Fibroblast of gingiva (primary cell): Measurements from ENCODE around the gene MALRD1.

Experiments
- DNase-seq: peaks from one replicate; pipeline ENCODE4 v3.0.0-alpha.2; 2011; ENCODE audit warnings: low read depth

MALRD1 gene

DNA sequence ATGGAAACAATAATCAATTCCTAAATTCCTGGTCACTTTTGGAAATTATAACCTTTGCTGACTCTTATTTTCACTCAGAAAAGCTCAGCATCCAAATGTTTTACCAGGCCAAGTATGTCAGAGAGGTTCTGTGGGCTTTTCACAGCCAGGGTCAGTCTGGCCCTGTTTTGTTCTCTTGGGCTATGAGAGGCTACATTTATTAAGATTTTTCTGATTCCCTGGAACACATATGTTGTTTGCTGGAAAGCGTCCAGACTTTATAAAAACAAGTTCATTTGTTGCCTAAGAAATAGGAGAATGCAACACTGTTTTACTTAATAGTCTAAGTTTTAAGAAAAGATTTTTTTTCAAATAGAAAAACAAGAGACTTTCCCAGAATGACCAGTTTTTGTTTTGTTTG, 529.2 kb downstream of the MALRD1 start:
- peak; percentile 46 for DNase-seq

DNA sequence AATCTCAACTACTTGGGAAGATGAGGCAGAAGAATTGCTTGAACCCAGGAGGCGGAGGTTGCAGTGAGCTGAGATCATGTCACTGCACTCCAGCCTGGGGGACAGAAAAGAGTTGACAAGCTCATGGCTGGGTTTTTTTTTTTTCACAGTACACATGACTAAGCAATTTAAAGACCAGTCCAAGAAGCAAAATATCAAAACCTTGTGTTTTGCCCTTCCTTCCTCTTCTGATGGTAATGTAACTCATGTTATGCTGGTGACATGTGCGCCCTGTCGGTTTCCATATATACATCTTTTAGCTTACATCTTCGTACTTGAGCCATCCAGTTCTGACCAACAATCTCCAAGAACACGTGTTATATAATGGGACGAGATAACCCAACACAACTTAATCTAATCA, 530.0 kb downstream of the MALRD1 start:
- no peak for DNase-seq

DNA sequence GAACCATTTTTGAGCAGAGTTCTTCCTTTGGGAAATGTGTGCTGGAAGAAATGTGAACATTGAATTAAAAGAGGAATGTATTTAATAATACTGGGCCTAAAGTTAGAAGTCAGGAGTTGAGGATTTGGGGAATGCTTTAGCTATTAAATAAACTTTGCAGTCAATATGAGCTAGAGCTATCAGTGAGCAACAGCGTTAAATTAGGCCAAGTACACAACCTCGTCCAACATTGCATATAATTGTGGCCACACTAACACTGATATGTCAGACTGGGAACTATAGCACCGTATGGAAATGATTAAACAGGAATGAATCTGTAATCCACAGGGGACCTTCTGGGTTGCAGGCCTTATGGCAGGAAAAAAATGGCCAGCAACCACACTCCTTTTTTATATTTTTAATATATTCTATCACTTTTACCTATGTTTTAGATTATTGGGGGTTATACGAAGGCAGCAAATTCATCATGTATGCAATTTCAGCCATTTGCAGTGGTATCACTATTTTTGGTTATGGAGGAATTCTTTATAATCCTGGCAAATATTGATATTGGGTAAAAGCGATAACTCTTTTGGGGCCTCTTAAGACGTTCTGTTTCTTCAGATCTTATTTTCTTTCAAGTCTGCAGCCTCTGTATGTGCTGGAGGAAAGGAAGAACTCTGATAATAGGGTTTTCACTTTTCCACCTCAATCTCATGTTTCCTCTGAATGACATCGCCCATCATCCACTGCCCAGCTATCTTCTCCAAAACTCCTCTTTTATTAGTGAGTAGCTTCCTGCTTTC, 531.4 kb downstream of the MALRD1 start:
- peak; percentile 64 for DNase-seq

DNA sequence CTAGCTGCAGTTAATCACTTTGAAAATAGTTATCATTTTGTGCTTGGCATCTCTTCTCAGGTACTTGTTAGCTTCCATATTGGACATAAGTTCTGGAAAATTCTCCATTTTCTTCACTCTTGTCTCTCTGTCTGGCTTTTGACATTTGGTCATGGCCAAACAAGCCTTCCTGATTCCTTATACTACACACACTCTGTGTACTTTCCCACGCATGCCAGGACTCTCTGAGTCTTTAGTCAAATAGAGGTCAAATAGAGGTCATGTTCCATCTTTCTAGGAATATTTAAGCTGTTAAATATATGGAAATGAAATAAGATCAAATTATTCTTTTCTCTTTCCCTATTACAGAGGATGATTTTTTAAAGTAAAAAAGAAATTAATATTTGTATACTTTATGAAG, 532.1 kb downstream of the MALRD1 start:
- DNase-seq = no peak

DNA sequence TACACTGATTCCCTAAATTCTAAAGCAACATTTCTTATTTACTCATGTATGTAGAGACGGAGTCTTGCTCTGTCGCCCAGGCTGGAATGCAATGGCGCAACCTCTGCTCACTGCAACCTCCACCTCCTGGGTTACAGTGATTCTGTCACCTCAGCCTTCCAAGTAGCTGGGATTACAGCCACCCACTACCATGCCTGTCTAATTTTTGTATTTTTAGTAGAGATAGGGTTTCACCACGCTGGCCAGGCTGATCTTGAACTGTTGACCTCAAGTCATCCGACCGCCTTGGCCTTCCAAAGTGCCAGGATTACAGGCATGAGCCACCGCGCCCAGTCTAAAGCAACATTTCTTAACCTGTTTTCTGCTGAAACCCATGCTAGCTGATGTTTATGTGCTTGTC, 540.0 kb downstream of the MALRD1 start:
- peak; percentile 14 for DNase-seq

DNA sequence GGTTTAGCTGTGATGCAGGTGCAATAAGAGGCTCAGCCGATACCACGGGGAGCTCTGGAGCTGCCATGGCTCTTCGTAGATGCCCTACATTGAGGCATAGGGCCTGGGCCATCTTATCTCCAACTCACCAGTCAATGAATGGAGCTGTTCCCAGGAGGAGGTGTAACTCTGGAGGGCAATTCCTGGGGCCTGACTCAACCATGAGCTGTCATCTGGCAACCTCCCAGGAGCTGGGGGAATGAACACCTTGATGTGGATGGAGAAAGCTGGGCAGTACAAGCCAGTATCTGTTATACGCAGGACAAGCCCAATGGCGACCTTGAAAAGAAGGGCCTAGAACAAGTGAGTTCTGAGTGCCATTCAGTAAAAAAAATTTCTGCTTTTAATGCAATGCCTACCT, 543.7 kb downstream of the MALRD1 start:
- no peak for DNase-seq

DNA sequence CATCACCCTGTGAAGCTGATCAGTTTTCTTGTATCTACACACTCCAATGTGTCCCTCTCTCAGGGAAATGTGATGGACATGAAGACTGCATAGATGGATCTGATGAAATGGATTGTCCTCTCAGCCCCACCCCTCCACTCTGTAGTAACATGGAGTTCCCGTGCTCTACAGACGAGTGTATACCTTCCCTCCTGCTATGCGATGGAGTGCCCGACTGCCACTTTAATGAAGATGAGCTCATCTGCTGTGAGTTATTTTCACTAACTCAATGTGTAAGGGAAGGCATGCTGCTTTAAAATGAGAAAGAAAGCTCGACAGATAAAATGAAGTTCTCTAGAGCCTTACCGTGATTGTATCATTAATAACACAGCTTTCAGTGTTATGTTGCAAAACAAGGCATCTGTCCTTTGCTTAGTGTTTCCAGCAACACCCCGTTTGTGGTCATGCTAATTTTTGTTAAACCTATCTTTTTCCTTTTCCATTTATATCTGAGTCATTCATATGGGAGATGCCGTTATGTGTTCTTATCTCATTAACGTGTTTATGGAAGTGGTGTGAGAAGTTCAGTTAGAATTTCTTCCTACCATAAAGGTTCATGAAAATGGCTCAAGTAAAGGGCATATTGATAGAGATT, 546.7 kb downstream of the MALRD1 start:
- DNase-seq = no peak

DNA sequence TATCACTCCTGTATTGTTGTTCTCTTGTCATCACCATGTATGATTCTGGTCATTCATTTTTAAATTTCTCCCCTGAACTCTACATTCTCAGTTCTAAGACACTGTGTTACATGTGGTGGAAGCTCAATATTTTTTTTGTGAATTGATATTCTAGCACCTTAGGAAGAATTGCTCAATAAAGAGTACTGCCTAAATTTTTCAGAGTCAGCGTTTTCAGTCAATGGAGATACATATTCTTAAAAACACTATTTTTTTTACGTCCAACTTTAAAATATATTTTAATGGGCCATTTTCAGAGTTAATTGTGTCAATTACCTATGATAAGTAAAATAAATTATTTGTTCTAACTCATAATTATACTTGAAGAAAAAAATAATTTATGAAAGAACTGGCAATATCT, 557.2 kb downstream of the MALRD1 start:
- DNase-seq = no peak

DNA sequence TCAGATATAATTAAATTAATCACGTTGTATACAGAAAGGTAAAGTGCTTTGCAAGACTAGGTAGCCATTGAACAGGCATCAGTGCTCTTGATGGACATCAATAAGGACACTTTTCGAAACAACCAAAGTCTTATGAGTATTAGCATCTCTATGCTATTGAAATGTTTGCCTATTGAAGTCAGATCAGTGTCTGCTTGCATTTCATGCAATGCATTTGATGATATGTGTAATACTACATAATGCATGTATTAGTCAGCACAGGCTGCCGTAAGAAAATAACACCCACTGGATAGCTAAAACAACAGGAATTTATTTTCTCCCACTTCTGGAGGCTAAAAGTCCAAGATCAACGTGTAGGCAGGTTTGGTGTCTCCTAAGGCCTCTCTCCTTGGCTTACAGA, 558.4 kb downstream of the MALRD1 start:
- no peak for DNase-seq

DNA sequence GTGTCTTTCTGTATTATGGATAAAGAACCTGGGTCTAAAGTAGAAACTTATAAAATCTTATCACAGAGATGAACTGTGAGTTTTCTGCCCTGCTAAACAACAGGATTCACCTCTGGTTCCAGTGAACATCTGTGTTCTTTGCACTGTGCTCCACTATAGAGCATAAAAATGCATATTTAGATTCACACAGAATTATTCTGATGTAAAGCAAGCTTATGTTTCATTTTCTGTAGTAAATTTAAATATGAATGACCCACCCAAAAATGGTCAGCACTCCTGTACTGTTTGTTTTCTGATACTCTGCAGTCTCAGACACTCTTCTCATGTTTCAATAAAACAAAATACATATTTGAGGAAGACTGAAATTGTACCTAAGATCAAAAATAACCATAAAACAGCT, 563.2 kb downstream of the MALRD1 start:
- DNase-seq = no peak

DNA sequence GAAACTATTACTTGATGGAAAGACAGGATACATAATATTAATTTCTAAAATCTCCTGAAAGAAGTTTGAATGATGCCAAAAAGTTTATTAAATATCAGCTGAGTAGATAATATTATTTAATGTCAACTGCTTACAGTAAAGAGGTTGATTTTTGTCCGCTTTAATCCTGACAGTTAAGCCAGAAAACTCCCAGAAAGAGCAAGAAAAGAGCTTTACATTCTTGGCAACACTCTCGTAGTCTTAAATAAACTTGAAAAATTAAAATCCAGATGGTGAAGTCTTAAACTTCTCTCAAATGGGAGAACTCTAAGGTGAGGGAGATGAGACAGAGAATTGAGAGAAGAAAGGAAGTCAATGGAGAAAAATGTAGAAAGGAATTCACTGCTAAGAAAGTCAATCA, 568.4 kb downstream of the MALRD1 start:
- DNase-seq = no peak

DNA sequence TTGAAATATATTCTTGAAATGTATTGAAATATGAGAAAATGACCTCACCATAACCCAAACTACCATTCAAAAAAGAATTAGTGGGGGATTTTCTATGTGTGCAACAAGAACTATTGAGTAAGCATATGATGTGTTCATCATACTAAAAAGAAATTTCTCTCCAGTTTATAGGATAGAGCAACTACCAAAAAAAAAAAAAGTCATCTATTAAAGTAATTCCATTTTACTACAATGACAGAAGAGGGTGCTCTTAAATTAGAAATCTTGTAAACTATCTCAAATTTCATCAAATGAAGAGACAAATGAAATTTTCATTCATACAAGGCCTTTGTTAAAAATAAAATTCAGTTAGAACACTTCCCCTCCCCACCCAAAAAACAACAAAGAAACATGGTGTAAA, 572.2 kb downstream of the MALRD1 start:
- DNase-seq = no peak

DNA sequence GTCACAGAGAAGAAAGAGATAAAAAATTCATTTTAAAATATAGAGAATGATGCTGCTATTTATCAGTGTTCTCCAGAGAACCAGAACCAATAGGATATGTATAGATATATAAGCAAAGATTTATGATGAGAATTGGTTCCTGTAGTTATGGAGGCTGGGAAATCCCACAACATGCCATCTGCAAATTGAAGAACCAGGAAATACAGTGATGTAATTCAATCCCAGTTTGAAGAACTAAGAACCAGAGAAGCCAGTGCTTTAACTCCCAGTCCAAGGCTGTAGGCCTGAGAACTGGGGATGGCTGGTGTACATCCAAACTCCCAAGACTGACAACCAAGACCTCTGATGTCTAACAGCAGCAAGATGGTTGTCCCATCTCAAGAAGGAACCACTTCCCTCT, 574.7 kb downstream of the MALRD1 start:
- DNase-seq = no peak

DNA sequence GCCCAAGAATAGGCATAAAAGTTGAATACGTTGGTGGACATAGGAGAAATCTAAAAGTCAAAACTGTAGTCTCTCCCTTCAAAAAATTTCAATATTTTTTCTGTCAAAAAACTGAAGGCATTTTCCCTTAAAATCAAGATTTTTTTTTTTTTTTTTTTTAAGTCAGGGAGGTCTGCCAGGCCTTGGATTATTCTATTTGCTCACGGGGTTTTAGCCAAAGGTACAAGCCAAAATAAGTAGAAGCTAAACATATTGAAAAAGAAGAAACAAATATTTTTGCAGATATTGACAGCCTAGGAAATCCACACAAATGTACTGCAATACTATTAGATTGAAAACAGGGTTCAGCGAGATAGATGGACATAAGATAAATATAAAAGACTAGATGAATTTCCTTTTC, 577.6 kb downstream of the MALRD1 start:
- DNase-seq = no peak

DNA sequence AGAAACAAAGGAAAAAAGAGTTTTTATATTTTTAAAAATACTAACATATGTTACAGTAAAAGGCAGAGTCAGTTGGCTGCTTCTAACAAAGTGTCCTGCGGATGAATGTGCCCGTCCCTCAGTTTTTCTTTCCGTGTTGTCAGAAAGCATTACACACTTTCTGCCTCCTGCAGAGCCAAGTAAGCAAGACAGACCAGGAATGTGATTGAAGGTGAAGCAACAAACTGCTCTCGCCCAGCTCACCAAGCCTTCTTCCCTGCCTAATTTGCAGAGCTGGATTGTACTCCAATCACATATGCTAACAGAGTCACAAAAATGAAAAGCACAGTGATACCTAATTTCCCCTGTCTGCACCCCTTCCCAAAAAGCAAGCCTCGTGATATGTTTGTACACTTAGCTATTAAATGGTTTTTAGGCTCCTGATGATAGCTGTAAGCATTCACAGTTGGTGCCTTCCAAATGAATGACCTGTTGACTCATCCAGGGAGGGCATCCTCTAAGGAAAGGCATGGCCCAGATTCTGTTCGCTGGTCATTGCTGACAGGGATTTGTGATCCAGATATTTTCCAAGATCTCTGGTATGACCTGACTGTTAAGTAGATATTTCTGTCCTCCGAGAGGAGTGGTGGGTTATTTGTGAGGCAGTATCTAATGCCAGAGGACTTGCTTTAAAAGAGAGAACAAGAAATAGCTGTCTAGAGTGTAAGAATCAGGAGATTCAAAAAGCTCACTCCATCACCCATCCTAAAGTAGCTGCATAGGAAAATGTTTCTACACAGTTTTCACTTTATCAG, 580.4 kb downstream of the MALRD1 start:
- DNase-seq = peak; percentile 4

DNA sequence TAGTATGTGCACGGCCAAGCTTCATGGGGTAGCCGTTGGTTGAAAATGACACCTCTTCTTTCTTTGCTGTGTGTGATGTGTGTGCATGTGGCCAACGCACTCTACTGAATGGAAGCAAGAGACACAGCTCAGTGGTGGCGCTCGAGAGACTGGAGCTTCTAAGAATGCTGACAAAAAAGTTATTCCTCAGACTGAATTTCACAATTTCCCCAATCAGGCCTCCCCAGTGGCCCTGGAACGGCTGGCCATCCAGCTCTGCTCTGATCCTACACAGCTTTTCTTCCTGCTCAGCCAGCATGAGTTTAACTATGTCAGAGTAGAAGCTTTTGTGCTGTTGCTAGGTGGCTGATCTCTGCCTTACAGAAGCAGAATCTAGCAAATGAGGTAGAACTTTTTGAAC, 581.0 kb downstream of the MALRD1 start:
- peak; percentile 80 for DNase-seq

DNA sequence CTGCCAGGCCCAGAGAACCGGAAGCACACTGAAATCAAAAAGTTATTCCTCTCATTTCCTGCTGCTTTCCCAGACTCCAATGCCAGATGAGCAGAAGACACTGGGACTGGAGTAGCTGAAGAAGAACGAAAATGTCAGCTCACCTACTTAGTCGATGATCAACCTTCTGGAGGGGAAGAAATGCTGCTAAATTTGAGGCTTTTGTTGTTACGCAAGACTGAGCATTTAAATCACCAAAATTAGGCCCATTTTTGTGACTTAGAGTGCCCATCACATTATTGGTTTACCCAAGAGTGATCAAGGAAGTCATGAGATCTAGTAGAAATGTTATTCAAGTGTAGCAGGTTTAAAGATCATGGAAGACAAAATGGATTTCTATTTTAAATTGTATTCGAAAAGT, 585.6 kb downstream of the MALRD1 start:
- no peak for DNase-seq

DNA sequence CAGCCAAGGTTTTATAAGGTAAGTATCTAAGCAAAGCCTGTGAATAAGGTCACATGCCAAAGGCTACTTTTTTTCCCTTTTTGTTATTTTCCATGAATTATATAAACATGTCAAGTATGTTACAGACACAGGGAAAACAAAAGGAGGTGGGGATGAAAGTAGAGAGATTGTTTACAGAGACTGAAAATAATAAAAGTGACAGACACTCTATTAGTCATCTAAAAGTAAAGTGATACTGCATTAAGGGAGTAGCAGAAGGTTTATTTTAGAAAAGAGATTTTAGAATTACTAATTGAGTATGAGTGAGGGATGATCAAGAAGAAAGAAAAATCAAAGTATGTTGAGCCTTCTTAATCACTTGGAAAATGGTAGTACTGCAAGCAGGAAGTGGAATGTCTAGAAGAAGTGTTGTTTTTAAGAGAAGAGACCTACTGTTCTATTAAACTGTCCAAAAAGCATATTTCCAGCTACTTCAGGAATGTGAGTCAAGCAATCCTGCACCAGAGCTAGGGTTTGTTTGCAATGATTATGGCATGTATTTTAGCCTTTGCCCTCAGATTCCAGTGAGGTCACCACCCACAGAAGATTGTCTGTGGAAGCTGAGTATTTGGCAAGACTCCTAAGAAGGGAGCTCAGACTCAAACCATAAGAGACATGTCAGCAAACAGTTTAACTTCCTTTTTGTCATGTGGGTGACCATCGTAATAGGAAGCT, 589.7 kb downstream of the MALRD1 start:
- peak; percentile 92 for DNase-seq

DNA sequence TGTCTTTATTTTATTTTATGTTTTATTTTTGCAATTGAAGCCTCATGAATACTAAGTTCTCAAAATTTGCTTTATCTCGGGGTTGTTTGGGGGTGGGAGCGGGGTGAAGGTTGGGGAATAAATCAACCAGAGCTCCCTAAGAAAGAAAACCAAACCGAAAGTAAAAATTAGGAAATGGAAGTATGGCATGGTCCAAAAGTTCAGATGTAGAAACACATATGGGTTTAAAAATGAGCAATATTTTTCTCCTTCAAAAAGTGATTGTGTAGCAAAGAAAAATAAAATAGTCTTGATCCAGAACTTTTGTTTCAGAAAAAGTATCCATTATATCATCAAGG, 590.3 kb downstream of the MALRD1 start:
- DNase-seq = no peak

DNA sequence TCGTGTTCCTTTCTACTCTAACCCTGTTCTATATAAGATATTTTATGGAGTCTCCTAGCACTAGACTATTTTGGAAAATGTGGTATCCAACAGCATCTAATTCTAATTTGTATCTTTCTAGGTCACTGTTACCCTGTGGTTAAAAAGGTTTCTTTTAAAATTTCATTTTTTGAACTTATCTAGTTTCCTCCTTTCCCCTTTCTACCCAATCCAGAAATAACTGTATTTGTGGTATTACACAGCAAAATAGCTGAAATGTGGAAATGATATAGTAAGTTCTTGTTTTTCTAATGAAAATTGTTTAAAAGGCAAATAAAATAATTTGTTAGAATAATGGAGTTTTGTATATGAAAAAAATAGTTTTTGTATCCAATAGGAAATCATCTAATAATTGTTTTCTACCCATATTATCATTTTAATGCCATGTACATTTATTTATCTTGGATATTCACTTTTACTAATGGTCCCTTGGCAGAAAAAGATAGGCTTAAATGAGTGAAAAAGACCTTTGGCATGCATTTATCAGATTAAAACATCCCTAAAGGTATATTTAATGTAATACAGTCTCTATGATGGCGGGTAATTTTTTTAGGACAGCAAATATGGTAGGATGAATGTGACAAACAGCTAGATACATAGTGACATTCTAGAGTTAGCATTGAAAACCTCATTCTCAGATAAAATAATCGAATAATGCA, 592.1 kb downstream of the MALRD1 start:
- DNase-seq = no peak

DNA sequence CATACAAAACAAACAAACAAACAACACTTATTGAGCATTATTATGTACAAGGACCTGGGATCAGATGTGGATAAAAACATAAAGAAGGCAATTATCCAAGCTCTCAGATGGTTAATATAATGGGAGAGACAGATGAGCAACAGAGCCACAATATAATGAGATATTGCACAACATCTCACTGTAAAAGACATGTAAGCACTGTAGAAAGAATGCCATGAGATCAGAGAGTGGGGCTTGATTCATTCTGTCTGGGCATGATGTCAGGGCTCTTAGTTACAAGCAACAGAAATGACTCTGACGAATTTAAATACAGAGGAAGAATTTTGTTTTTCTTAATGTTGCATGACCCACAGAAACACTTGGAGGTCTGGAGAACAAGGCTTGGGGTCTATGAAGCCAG, 602.9 kb downstream of the MALRD1 start:
- DNase-seq = peak; percentile 85

DNA sequence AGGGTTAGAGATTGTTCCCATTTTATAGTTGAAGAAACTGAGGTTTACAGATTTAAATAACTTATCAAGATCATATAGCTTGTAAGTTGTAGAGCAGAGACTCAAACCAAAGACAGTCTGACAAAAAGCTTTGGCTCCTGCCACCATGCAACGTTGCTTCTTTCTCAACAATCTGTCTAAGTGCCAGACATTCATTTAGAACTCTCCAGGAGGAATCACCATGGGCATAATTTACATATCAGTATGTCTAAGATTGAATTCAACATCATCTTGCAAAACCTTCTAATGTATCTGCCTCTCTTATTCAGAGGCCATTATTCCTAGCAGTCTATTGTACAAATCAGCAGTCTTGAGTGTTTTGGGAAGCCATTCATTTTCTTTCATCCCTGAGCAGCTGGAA, 604.1 kb downstream of the MALRD1 start:
- peak; percentile 51 for DNase-seq
